Transverse colon (tissue), 4 donors: ENCODE data around the gene USP50.

Source experiments
- EP300 ChIP-seq: sonication (generic); formaldehyde crosslinking; IDR thresholded peaks from one replicate; pipeline ENCODE4 v1.6.1; 2017; ENCODE audit warnings: antibody characterized with exemption, low read depth
- POLR2A ChIP-seq: fragments of 450-650 bp; IDR thresholded peaks from one replicate; pipeline ENCODE4 v1.6.1; 2016; ENCODE audit warnings: antibody characterized with exemption, mild to moderate bottlenecking, moderate library complexity
- POLR2AphosphoS5 ChIP-seq, 3 donors: sonication (generic); formaldehyde crosslinking; IDR thresholded peaks; one replicate each; pipeline ENCODE4 v1.6.1; 2016; ENCODE audit warnings: antibody characterized with exemption in 3 of 3
- TF ChIP-seq, protein P1 (sequence below), 5 experiments: fragments of 200-600 bp in 3 of 5; fragments of 450-650 bp in 2 of 5; sonication (generic) in 3 of 5; IDR thresholded peaks; 1 replicate in 2 of 5; 2 replicates in 3 of 5; pipeline ENCODE4 v1.5.1; 2016 to 2017; ENCODE audit warnings: antibody characterized with exemption in 5 of 5, inconsistent platforms in 3 of 5, mild to moderate bottlenecking in 2 of 5, moderate library complexity in 1 of 5

DNA sequence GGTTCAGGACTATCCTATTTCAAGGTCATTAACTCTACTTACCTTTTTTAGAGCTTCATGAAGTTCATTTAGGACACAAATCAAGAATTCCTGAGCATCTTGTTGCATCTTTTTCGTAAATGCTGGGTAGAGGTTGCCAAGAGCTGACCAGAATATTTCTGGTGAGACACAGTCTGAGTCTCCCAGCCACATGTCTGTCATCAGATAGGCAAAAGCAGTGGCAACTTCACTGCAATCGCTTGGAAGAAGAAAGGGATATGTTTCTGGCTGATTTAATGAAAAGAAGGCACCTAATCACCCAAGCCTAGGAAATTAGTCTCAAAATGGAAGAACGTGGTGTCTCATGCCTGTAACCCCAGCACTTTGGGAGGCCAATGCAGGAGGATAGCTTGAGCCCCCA is 2.9 kb downstream of the USP50 start:
- TF ChIP-seq, protein P1, sequence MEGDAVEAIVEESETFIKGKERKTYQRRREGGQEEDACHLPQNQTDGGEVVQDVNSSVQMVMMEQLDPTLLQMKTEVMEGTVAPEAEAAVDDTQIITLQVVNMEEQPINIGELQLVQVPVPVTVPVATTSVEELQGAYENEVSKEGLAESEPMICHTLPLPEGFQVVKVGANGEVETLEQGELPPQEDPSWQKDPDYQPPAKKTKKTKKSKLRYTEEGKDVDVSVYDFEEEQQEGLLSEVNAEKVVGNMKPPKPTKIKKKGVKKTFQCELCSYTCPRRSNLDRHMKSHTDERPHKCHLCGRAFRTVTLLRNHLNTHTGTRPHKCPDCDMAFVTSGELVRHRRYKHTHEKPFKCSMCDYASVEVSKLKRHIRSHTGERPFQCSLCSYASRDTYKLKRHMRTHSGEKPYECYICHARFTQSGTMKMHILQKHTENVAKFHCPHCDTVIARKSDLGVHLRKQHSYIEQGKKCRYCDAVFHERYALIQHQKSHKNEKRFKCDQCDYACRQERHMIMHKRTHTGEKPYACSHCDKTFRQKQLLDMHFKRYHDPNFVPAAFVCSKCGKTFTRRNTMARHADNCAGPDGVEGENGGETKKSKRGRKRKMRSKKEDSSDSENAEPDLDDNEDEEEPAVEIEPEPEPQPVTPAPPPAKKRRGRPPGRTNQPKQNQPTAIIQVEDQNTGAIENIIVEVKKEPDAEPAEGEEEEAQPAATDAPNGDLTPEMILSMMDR (IDR thresholded peaks at IDR 0.05): no peak
- TF ChIP-seq POLR2A (no peak), EP300 (no peak), POLR2AphosphoS5 (IDR thresholded peaks at IDR 0.05) (no peak)
